HG03575 (cell line): ENCODE data around the gene FBP1.
"Not testable (repeated sequence)": the region's sequence is repeated elsewhere in the genome, so short reads cannot be mapped to it uniquely, and the experiment has no call there.

Experiments used
- ATAC-seq: cut with Tn5 transposase; IDR thresholded peaks from one replicate; pipeline ENCODE4 v1.9.1; 2021; ENCODE audit not compliant: unreplicated experiment, insufficient number of reproducible peaks, low FRiP score; ENCODE audit errors: extremely low read depth

The FBP1 gene

GRCh38 chr9:94591046-94591545 is 48.2 kb downstream of the FBP1 start:
- not testable (repeated sequence) for ATAC-seq

- no peak for ATAC-seq
Measured at GRCh38 chr9:94588681-94589080, 50.6 kb downstream of the FBP1 start.

- ATAC-seq: no peak
Measured at GRCh38 chr9:94586814-94587213, 52.5 kb downstream of the FBP1 start.

- no peak for ATAC-seq
Measured at GRCh38 chr9:94586316-94586715, 53.0 kb downstream of the FBP1 start.

- no peak for ATAC-seq
Measured at GRCh38 chr9:94584555-94584954, 54.8 kb downstream of the FBP1 start.

GRCh38 chr9:94581728-94582127 is 57.6 kb downstream of the FBP1 start:
- ATAC-seq: no peak

GRCh38 chr9:94577571-94577970 is 61.7 kb downstream of the FBP1 start:
- no peak for ATAC-seq

GRCh38 chr9:94577036-94577435 is 62.3 kb downstream of the FBP1 start:
- ATAC-seq: no peak

- ATAC-seq: no peak
Measured at GRCh38 chr9:94576131-94576530, 63.2 kb downstream of the FBP1 start.

GRCh38 chr9:94568972-94569712 is 70.2 kb downstream of the FBP1 start:
- ATAC-seq: no peak

GRCh38 chr9:94568250-94568889 is 70.9 kb downstream of the FBP1 start:
- ATAC-seq: no peak

- ATAC-seq: no peak
Measured at GRCh38 chr9:94567271-94567670, 72.0 kb downstream of the FBP1 start.

GRCh38 chr9:94566550-94566949 is 72.8 kb downstream of the FBP1 start:
- no peak for ATAC-seq

- ATAC-seq: not testable (repeated sequence)
Measured at GRCh38 chr9:94564279-94564678, 75.0 kb downstream of the FBP1 start.

- ATAC-seq: no peak
Measured at GRCh38 chr9:94563548-94563947, 75.8 kb downstream of the FBP1 start.

- no peak for ATAC-seq
Measured at GRCh38 chr9:94560237-94560636, 79.1 kb downstream of the FBP1 start.

GRCh38 chr9:94557376-94557775 is 81.9 kb downstream of the FBP1 start:
- no peak for ATAC-seq

GRCh38 chr9:94554439-94555331 is 84.6 kb downstream of the FBP1 start, which contains the start of gene PCAT7:
PCAT7 (plus strand) TSS chr9:94555083.
- no peak for ATAC-seq

- ATAC-seq: no peak
Measured at GRCh38 chr9:94554078-94554438, 85.3 kb downstream of the FBP1 start.
